GM12872 (cell line): ENCODE data around the gene P2RY8.

Experiments
- CTCF ChIP-seq: IDR thresholded peaks from 3 replicates; pipeline ENCODE4 v1.5.1; 2011; ENCODE audit warnings: low read depth, mild to moderate bottlenecking, low read length, moderate library complexity; ENCODE audit not compliant: insufficient read depth

The P2RY8 gene

GRCh38 chrX:1551959-1552546 lies 15.1 kb upstream of the P2RY8 start:
- TF ChIP-seq CTCF, result no peak

GRCh38 chrX:1546691-1547251 lies 9.8 kb upstream of the P2RY8 start:
- TF ChIP-seq CTCF, result no peak

- TF ChIP-seq CTCF, result no peak
These were observed 8.9 kb upstream of the P2RY8 start for GRCh38 chrX:1545776-1546408.

- TF ChIP-seq CTCF, result no peak
These were observed 6.2 kb upstream of the P2RY8 start for GRCh38 chrX:1542994-1543725.

- no peak for TF ChIP-seq CTCF
These were observed 314 bp downstream of the P2RY8 start for GRCh38 chrX:1536712-1537030.

- no peak for TF ChIP-seq CTCF
These were observed 1.5 kb downstream of the P2RY8 start for GRCh38 chrX:1535241-1536041.
